Endodermal cell (in vitro differentiated cells): ENCODE measurements around the gene FUT8. TPM values are rescaled to one million over a fixed set of nuclear protein-coding genes. Genes with fewer than 3 reads are reported as not detected.

Experiments used
- DNase-seq: peaks from one replicate; pipeline ENCODE4 v3.0.0-alpha.2; 2017
- H3K27ac ChIP-seq: 2 replicates; pipeline ENCODE4 v1.5.1; 2013; ENCODE audit warnings: mild to moderate bottlenecking, low read depth, low read length, moderate library complexity
- H3K27me3 ChIP-seq: 2 replicates; pipeline ENCODE4 v1.6.1; 2013; ENCODE audit warnings: mild to moderate bottlenecking, low read length, moderate library complexity; ENCODE audit not compliant: insufficient read depth, control insufficient read depth, poor library complexity, severe bottlenecking
- H3K36me3 ChIP-seq: 2 replicates; pipeline ENCODE4 v1.7.0; 2013; ENCODE audit warnings: mild to moderate bottlenecking, low read length, moderate library complexity; ENCODE audit not compliant: control insufficient read depth, insufficient read depth
- H3K4me1 ChIP-seq: one replicate; pipeline ENCODE4 v1.7.0; 2013; ENCODE audit warnings: low read length; ENCODE audit not compliant: control insufficient read depth, insufficient read depth
- H3K4me3 ChIP-seq: 2 replicates; pipeline ENCODE4 v1.5.1; 2013; ENCODE audit warnings: mild to moderate bottlenecking, low read length, moderate library complexity
- H3K9ac ChIP-seq: 2 replicates; pipeline ENCODE4 v1.6.1; 2013; ENCODE audit warnings: mild to moderate bottlenecking, low read length, moderate library complexity; ENCODE audit not compliant: poor library complexity, severe bottlenecking; ENCODE audit errors: extremely low read depth
- H3K9me3 ChIP-seq: 2 replicates; pipeline ENCODE4 v1.6.1; 2013; ENCODE audit warnings: mild to moderate bottlenecking, low read length, moderate library complexity; ENCODE audit not compliant: control insufficient read depth
- H3K27ac Mint-ChIP-seq: 2 replicates; pipeline ENCODE4 v1.8.0; 2020; ENCODE audit warnings: mixed read lengths
- H3K27me3 Mint-ChIP-seq: 2 replicates; pipeline ENCODE4 v1.8.0; 2021; ENCODE audit warnings: mild to moderate bottlenecking, mixed read lengths; ENCODE audit not compliant: insufficient read depth
- H3K36me3 Mint-ChIP-seq: 2 replicates; pipeline ENCODE4 v1.8.0; 2020; ENCODE audit warnings: low read depth, mixed read lengths
- H3K4me1 Mint-ChIP-seq: 2 replicates; pipeline ENCODE4 v1.8.0; 2020; ENCODE audit warnings: mixed read lengths
- H3K4me3 Mint-ChIP-seq: 2 replicates; pipeline ENCODE4 v1.8.0; 2020; ENCODE audit warnings: mild to moderate bottlenecking, moderate library complexity, mixed read lengths
- H3K9me3 Mint-ChIP-seq: 2 replicates; pipeline ENCODE4 v1.8.0; 2020; ENCODE audit warnings: mild to moderate bottlenecking, mixed read lengths
- WGBS, 2 experiments: methylation state at CpG; one replicate each; pipeline versions ENCODE4 v1.1.5 to v1.1.7; 2013; ENCODE audit warnings: missing lambda C conversion rate in 2 of 2, mixed read lengths in 1 of 2; ENCODE audit not compliant: insufficient coverage in 1 of 2, insufficient read length in 1 of 2; 5-methylcytosine and 5-hydroxymethylcytosine counted together
- total RNA-seq, 2 donors: library from RNA; stranded (reverse); fragmentation: NEBNext Ultra II Directional in 1 of 2; extraction: Animal tissue kit (Norgen Biotek cat#: 25700) in 1 of 2; gene quantifications; 2 replicates in 1 of 2; 3 replicates in 1 of 2; pipeline ENCODE4 v1.2.1, GENCODE V29; 2021
- TF ChIP-seq, protein P1 (sequence below): fragments of 200-600 bp; sonication (generic); conservative IDR thresholded peaks from 2 replicates; pipeline ENCODE4 v1.5.0; 2021; ENCODE audit warnings: antibody characterized with exemption, mild to moderate bottlenecking

FUT8 gene
- total RNA-seq, 2 donors from 2014 or later: 63.9 to 76.9 TPM

DNA sequence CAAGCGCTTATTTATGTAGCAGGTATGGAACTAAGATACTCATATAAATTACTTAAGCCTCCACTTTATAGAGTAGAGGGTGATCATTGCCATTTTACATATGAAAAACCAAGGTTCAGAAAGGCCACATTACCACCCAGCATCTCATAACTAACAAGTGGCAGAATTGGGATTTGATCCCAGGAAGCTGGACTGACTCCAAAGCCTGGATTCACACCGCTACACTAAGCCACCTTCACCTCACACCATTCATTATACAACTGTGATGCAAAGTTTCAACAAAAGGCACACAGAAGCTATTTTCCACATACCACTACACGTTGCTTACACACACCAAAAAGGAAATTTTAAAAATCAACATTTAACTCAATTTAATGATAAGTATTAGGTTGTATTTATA is 370.6 kb downstream of the FUT8 start:
- TF ChIP-seq, protein P1, sequence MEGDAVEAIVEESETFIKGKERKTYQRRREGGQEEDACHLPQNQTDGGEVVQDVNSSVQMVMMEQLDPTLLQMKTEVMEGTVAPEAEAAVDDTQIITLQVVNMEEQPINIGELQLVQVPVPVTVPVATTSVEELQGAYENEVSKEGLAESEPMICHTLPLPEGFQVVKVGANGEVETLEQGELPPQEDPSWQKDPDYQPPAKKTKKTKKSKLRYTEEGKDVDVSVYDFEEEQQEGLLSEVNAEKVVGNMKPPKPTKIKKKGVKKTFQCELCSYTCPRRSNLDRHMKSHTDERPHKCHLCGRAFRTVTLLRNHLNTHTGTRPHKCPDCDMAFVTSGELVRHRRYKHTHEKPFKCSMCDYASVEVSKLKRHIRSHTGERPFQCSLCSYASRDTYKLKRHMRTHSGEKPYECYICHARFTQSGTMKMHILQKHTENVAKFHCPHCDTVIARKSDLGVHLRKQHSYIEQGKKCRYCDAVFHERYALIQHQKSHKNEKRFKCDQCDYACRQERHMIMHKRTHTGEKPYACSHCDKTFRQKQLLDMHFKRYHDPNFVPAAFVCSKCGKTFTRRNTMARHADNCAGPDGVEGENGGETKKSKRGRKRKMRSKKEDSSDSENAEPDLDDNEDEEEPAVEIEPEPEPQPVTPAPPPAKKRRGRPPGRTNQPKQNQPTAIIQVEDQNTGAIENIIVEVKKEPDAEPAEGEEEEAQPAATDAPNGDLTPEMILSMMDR: no peak
- Mint-ChIP-seq H3K27me3 (no peaks in the 10 kb centered on the region), H3K9me3 (no peaks in the 10 kb centered on the region), H3K4me3 (no peak overlapping the region), H3K27ac (no peak overlapping the region), H3K36me3 (no peaks in the 10 kb centered on the region), H3K4me1 (peaks cover 4% of the 10 kb centered on the region)
- H3K27ac ChIP-seq: no peak overlapping the region
- H3K4me1 ChIP-seq: no peaks in the 10 kb centered on the region
- H3K9me3 ChIP-seq: peaks cover 4% of the 10 kb centered on the region
- H3K36me3 ChIP-seq: no peaks in the 10 kb centered on the region
- WGBS, 2 experiments: 94% methylated on average over 2 of the region's 3 CpGs; no CpG with 5 or more reads in 1 of the 2 experiments
- no peak overlapping the region for H3K4me3 ChIP-seq
- H3K27me3 ChIP-seq: no peaks in the 10 kb centered on the region
- DNase-seq: peak; percentile 13
- H3K9ac ChIP-seq: no peak overlapping the region

DNA sequence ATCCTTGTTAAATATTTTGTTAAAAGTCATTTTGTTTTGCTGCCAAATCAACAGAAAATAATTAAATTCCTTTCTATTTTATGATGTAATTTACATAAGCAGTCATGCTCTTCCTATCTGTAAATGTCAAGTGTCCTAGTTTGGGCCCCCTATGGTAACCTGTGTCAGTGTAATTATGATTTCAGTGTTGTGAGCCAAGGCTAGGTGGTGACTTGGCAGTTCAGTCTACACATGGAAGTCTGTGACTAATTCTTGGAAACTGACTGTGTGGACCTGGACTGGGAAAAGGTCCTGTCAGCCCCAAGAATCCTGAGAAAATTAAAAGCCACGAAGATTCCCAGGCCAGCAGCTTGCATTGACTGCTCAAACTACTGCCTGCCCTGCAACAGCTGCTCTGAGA is 371.0 kb downstream of the FUT8 start:
- Mint-ChIP-seq H3K36me3 (no peaks in the 10 kb centered on the region), H3K4me3 (no peak overlapping the region), H3K27ac (no peak overlapping the region), H3K9me3 (no peaks in the 10 kb centered on the region), H3K4me1 (peaks cover 4% of the 10 kb centered on the region), H3K27me3 (no peaks in the 10 kb centered on the region)
- no peak overlapping the region for H3K27ac ChIP-seq
- H3K36me3 ChIP-seq: no peaks in the 10 kb centered on the region
- H3K9ac ChIP-seq: no peak overlapping the region
- WGBS, 2 experiments: 81 to 100% methylated on average over 1 of the region's 1 CpG
- no peaks in the 10 kb centered on the region for H3K4me1 ChIP-seq
- peaks cover 4% of the 10 kb centered on the region for H3K9me3 ChIP-seq
- DNase-seq: peak; percentile 28
- H3K27me3 ChIP-seq: no peaks in the 10 kb centered on the region
- H3K4me3 ChIP-seq: no peak overlapping the region
- TF ChIP-seq, protein P1: no peak

DNA sequence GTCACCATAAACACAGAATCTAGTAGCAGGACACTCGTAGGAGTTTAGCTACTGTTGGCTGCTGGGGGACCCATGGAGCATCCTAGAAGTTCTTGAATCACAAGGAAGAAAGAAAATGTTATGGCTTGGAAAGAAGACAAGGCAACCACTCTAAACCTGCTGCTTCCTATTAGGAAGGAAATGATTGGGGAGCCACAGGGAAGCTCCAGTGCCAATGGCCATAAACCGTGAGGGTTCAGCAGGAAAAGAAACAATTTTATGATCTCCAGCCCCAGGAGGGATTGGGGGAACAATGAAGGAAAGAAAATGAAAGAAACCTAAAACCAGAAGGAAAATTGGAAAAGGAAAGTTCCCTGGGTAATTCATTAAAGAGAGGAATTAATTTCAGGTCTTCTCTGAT is 372.0 kb downstream of the FUT8 start:
- H3K36me3 ChIP-seq: no peaks in the 10 kb centered on the region
- H3K27me3 Mint-ChIP-seq: no peaks in the 10 kb centered on the region
- peaks cover 4% of the 10 kb centered on the region for H3K9me3 ChIP-seq
- no peaks in the 10 kb centered on the region for H3K9me3 Mint-ChIP-seq
- H3K4me1 Mint-ChIP-seq: peaks cover 4% of the 10 kb centered on the region
- H3K27me3 ChIP-seq: no peaks in the 10 kb centered on the region
- H3K9ac ChIP-seq: no peak overlapping the region
- H3K27ac Mint-ChIP-seq: no peak overlapping the region
- H3K27ac ChIP-seq: no peak overlapping the region
- no peaks in the 10 kb centered on the region for H3K36me3 Mint-ChIP-seq
- H3K4me3 ChIP-seq: no peak overlapping the region
- H3K4me1 ChIP-seq: no peaks in the 10 kb centered on the region
- 72 to 93% methylated on average over 2 of the region's 2 CpGs for WGBS, 2 experiments
- peak; percentile 24 for DNase-seq
- TF ChIP-seq, protein P1: no peak
- no peak overlapping the region for H3K4me3 Mint-ChIP-seq
